DOHH2 (cell line): Measurements from ENCODE around the gene TMEM269.
"Not testable (repeated sequence)": the region's sequence is repeated elsewhere in the genome, so short reads cannot be mapped to it uniquely, and the experiment has no call there.

Experiments
- H3F3A ChIP-seq: fragments of 200-600 bp; sonication (generic), shearing (Covaris generic); 2 replicates; pipeline ENCODE4 v1.6.0; 2016; ENCODE audit warnings: antibody characterized with exemption, mild to moderate bottlenecking; ENCODE audit not compliant: control insufficient read depth, insufficient read depth
- H3K27ac ChIP-seq: fragments of 200-600 bp; sonication (generic); 2 replicates; pipeline ENCODE4 v1.5.1; 2014; ENCODE audit warnings: low read depth, mild to moderate bottlenecking, low read length, moderate library complexity
- H3K27me3 ChIP-seq: fragments of 200-600 bp; sonication (generic); 2 replicates; pipeline ENCODE4 v1.6.1; 2014; ENCODE audit warnings: mild to moderate bottlenecking, low read length, mixed read lengths; ENCODE audit not compliant: control insufficient read depth
- H3K36me3 ChIP-seq: fragments of 200-600 bp; sonication (generic); 2 replicates; pipeline ENCODE4 v1.6.1; 2014; ENCODE audit warnings: mild to moderate bottlenecking, low read length, moderate library complexity, mixed read lengths; ENCODE audit not compliant: control insufficient read depth
- H3K4me1 ChIP-seq: fragments of 200-600 bp; sonication (generic); 2 replicates; pipeline ENCODE4 v1.6.1; 2014; ENCODE audit warnings: mild to moderate bottlenecking, low read length, mixed read lengths; ENCODE audit not compliant: control insufficient read depth
- H3K4me2 ChIP-seq: fragments of 200-600 bp; sonication (generic); 2 replicates; pipeline ENCODE4 v1.6.0; 2014; ENCODE audit warnings: mild to moderate bottlenecking, low read length, moderate library complexity
- H3K4me3 ChIP-seq: fragments of 200-600 bp; sonication (generic); 2 replicates; pipeline ENCODE4 v1.5.1; 2014; ENCODE audit warnings: mild to moderate bottlenecking, low read length, mixed read lengths
- H3K79me2 ChIP-seq: fragments of 200-600 bp; sonication (generic); 2 replicates; pipeline ENCODE4 v1.6.1; 2014; ENCODE audit warnings: mild to moderate bottlenecking, low read length, mixed read lengths; ENCODE audit not compliant: control insufficient read depth
- H3K9me2 ChIP-seq: fragments of 200-600 bp; sonication (generic); replicated peaks from 2 replicates; pipeline ENCODE4 v1.6.1; 2014; ENCODE audit warnings: mild to moderate bottlenecking, low read length, mixed read lengths; ENCODE audit not compliant: control insufficient read depth
- H3K9me3 ChIP-seq: fragments of 200-600 bp; sonication (generic); 2 replicates; pipeline ENCODE4 v1.6.1; 2014; ENCODE audit warnings: antibody characterized with exemption, low read length, mixed read lengths; ENCODE audit not compliant: control insufficient read depth, insufficient read depth
- H4K20me1 ChIP-seq: fragments of 200-600 bp; sonication (generic); 2 replicates; pipeline ENCODE4 v1.6.0; 2014; ENCODE audit warnings: low read depth, mild to moderate bottlenecking, antibody characterized with exemption, low read length, moderate library complexity; ENCODE audit not compliant: control insufficient read depth, insufficient read depth
- CTCF ChIP-seq: fragments of 200-600 bp; sonication (generic); IDR thresholded peaks from one replicate; pipeline ENCODE4 v1.5.1; 2014; ENCODE audit warnings: antibody characterized with exemption, mild to moderate bottlenecking, low read depth, low read length; ENCODE audit not compliant: poor library complexity, severe bottlenecking
- EZH2phosphoT487 ChIP-seq: fragments of 200-600 bp; sonication (generic); IDR thresholded peaks from 2 replicates; pipeline ENCODE4 v1.6.1; 2017; ENCODE audit warnings: borderline replicate concordance, mild to moderate bottlenecking, antibody characterized with exemption, low read length, moderate library complexity, mixed read lengths

TMEM269 gene

DNA sequence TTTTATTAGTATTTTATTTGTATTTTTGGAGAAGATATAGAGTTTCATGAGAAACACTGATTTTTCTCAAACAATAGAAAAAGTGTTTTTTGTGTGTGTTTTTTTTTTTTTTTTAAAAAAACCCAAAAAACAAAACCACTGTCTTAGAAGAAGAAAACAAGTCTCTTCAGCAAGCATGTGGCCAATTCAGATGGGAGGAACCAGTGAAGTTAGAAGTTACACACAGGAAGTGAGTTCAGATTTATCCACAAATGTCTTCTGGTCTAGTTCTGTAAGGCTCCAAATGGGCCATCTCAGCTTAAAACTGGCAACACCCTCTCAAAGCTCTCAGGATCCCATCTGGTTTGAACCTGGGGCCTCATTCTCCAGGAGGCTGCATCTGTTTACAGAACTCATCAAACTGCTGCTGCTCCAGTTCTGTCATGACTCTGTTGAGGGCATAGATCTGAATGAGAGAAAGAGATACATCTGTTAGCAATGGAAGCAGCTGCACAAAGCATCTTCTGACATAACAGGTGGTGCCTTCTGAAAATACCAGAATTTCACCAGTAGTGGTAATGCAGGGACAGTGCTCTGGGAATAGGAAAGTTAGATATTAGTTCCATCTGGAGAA, 22.4 kb downstream of the TMEM269 start:
- Histone ChIP-seq H4K20me1 (no peaks in the 10 kb centered on the region), H3K4me2 (no peak overlapping the region), H3K27ac (no peak overlapping the region), H3K4me1 (peaks cover 3% of the 10 kb centered on the region; the same call in 1 of the 2 replicates), H3K27me3 (no peaks in the 10 kb centered on the region), H3F3A (0 out of 2 replicates have a peak, but pooled peaks cover 2% of the 10 kb centered on the region), H3K9me3 (no peaks in the 10 kb centered on the region), H3K79me2 (no peaks in the 10 kb centered on the region), H3K4me3 (no peak overlapping the region), H3K36me3 (no peaks in the 10 kb centered on the region), H3K9me2 (no peaks in the 10 kb centered on the region)
- TF ChIP-seq CTCF: no peak
- TF ChIP-seq EZH2phosphoT487: no peak

GRCh38 chr1:42814815-42815214, 30.0 kb downstream of the TMEM269 start:
- H3K27ac ChIP-seq, H3K27me3 ChIP-seq, H3K4me3 ChIP-seq, H3K9me3 ChIP-seq, H3K79me2 ChIP-seq, H3K36me3 ChIP-seq, H4K20me1 ChIP-seq, H3K9me2 ChIP-seq, H3F3A ChIP-seq, H3K4me2 ChIP-seq: not testable (repeated sequence)
- H3K4me1 ChIP-seq: peaks cover 17% of the 10 kb centered on the region

DNA sequence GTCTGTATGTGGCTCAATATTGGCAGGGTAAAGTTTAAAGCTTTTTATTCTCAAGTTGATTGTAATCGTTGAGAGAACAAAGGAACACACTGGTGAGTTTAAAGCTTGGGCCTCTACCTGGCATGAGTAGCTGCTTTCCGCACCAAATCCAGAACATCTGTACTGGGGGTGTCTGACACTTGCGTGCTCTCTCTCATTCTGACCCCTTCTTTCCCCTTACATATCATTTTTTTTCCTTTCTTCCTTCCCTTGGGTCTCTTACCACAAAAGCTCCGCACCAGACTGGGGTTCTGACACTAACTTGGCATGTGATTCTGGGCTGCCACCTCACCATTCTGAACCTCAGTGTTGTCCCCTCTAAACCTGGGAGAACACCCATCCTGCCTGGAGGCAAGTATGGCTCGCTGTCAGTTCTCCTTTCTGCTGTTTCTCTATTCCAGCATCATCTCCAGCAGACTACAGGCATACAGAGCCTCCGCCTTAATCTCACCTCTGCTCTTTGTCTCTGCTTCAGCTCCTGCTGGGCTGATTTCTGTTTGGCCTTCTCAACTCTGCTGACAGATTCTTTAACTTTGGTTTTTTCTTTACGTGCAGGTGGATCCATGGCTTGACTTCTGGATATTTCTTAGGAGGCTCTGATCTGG, 31.3 kb downstream of the TMEM269 start:
- no peaks in the 10 kb centered on the region for H3K9me2 ChIP-seq
- no peaks in the 10 kb centered on the region for H3K27me3 ChIP-seq
- H3K36me3 ChIP-seq: no peaks in the 10 kb centered on the region
- H4K20me1 ChIP-seq: no peaks in the 10 kb centered on the region
- no peaks in the 10 kb centered on the region for H3K9me3 ChIP-seq
- H3F3A ChIP-seq: no peaks in the 10 kb centered on the region
- H3K79me2 ChIP-seq: no peaks in the 10 kb centered on the region; the same call in 1 of the 2 replicates
- H3K4me3 ChIP-seq: peak overlapping the region; percentile 80
- peak overlapping the region; percentile 84 for H3K4me2 ChIP-seq
- TF ChIP-seq EZH2phosphoT487: no peak
- TF ChIP-seq CTCF: no peak
- no peak overlapping the region for H3K27ac ChIP-seq
- peaks cover 17% of the 10 kb centered on the region for H3K4me1 ChIP-seq

- Histone ChIP-seq H3K9me2 (no peaks in the 10 kb centered on the region), H3K79me2 (no peaks in the 10 kb centered on the region; the same call in 1 of the 2 replicates), H3K27me3 (no peaks in the 10 kb centered on the region), H3K4me1 (peaks cover 17% of the 10 kb centered on the region), H3K27ac (peak within 1 kb of the TSS; percentile 70), H3F3A (no peaks in the 10 kb centered on the region), H4K20me1 (no peaks in the 10 kb centered on the region), H3K9me3 (no peaks in the 10 kb centered on the region), H3K4me3 (peak within 1 kb of the TSS; percentile 80), H3K36me3 (no peaks in the 10 kb centered on the region), H3K4me2 (peak within 1 kb of the TSS; percentile 84)
- TF ChIP-seq CTCF: no peak
- no peak for TF ChIP-seq EZH2phosphoT487
Observed at GRCh38 chr1:42816585-42817439, 32.0 kb downstream of the TMEM269 start, which contains the start of the genes ERMAP and SVBP. TSS of gene ERMAP (plus strand) at chr1:42817122. CDS start at chr1:42830449, 13,327 bp downstream. TSS of gene SVBP (minus strand) at chr1:42817397. CDS start at chr1:42816544, 853 bp downstream.
